ENCODE measurements around the gene MMP24.

GRCh38 chr20:35287509-35288324 lies 61.2 kb downstream of the MMP24 start:
- TF ChIP-seq CTCF (IDR thresholded peaks at IDR 0.05; ENCODE audit: poor library complexity) = no peak
- TF ChIP-seq EZH2 (IDR thresholded peaks at IDR 0.05; ENCODE audit: borderline replicate concordance) = no peak
- no peak for TF ChIP-seq EZH2phosphoT487 (IDR thresholded peaks at IDR 0.05; ENCODE audit: low read depth, severe bottlenecking, unreplicated experiment)
